Adrenal gland (tissue), 12 donors: Measurements from ENCODE around the gene SNAPC4. TPM values are rescaled to one million over a fixed set of nuclear protein-coding genes. Genes with fewer than 3 reads are reported as not detected.

Experiments
- DNase-seq, 7 donors: peaks; one replicate each; pipeline ENCODE4 v3.0.0-alpha.2; 2019 to 2020
- H3K27ac ChIP-seq, 5 donors: fragments of 200-600 bp; sonication (generic) in 4 of 5; 1 replicate in 3 of 5; 2 replicates in 2 of 5; pipeline versions ENCODE4 v1.5.1 to v1.8.0; 2016 to 2020; ENCODE audit warnings: mild to moderate bottlenecking in 1 of 5
- H3K27me3 ChIP-seq: fragments of 200-600 bp; 2 replicates; pipeline ENCODE4 v1.8.0; 2021
- H3K36me3 ChIP-seq, 2 donors: fragments of 200-600 bp; replicated peaks in 1 of 2; 1 replicate in 1 of 2; 2 replicates in 1 of 2; pipeline versions ENCODE4 v1.5.1 to v1.8.0; 2018 to 2022
- H3K4me1 ChIP-seq, 2 donors: fragments of 200-600 bp; replicated peaks in 1 of 2; 1 replicate in 1 of 2; 2 replicates in 1 of 2; pipeline versions ENCODE4 v1.5.1 to v1.8.0; 2018 to 2021
- H3K4me3 ChIP-seq, 4 donors: fragments of 200-600 bp; sonication (generic) in 3 of 4; one replicate each; pipeline ENCODE4 v1.5.1; 2016 to 2018
- H3K9me3 ChIP-seq, 3 donors: fragments of 200-600 bp; sonication (generic) in 1 of 3; replicated peaks in 1 of 3; 1 replicate in 2 of 3; 2 replicates in 1 of 3; pipeline versions ENCODE4 v1.5.1 to v1.8.0; 2016 to 2021
- POLR2A ChIP-seq, 2 donors: fragments of 450-650 bp; IDR thresholded peaks; one replicate each; pipeline ENCODE4 v1.6.1; 2017; ENCODE audit warnings: antibody characterized with exemption in 2 of 2, mild to moderate bottlenecking in 2 of 2, moderate library complexity in 1 of 2
- WGBS, 4 donors: extraction: QIAGEN DNeasy Blood & Tissue Kit in 2 of 4; methylation state at CpG; one replicate each; pipeline versions ENCODE4 v1.1.5 to v1.1.7; 2013 to 2017; 5-methylcytosine and 5-hydroxymethylcytosine counted together
- intact Hi-C, 2 donors: fragments of 100-400 bp; cut with DNase I; formaldehyde crosslinking; loops; one replicate each; pipeline versions ENCODE4 v1.14.1 to v1.15.0; 2022 to 2023
- polyA plus RNA-seq, 3 donors: library from polyadenylated mRNA; stranded (reverse); fragments of 200-250 nt in 2 of 3; fragments of 350-450 nt in 1 of 3; fragmentation: Illumina TruSeq in 1 of 3; extraction: RNeasy Lipid Tissue Mini Kit (QIAGEN cat#74804) in 1 of 3; gene quantifications; one replicate each; pipeline ENCODE4 v1.2.3, GENCODE V29; 2013 to 2014
- total RNA-seq, 9 donors: library from RNA; depleted of rRNA in 4 of 9; stranded (reverse); fragments of >200 nt in 4 of 9; fragments of 120-200 nt in 1 of 9; fragmentation: NEBNext Ultra II Directional in 1 of 9; extraction: Animal tissue kit (Norgen Biotek cat#: 25700) in 1 of 9; gene quantifications; one replicate each; pipeline versions ENCODE4 v1.1.0 to v1.2.4, GENCODE V29; 2013 to 2023
- TF ChIP-seq, protein P1 (sequence below), 6 experiments: fragments of 450-650 bp in 4 of 6; fragments of 200-600 bp in 2 of 6; sonication (generic) in 1 of 6; IDR thresholded peaks; 1 replicate in 5 of 6; 2 replicates in 1 of 6; pipeline versions ENCODE4 v1.5.1 to v1.8.0; 2016 to 2021; ENCODE audit warnings: antibody characterized with exemption in 6 of 6, mild to moderate bottlenecking in 2 of 6, moderate library complexity in 1 of 6
- donor health status: healthy with polysubstance abuse.
- donor health status: Bipolar disorder and iron deficiency.
- donor health status: DM: yes; HTN: yes; CAD: no.
- donor health status: DM: no; HTN: no; CAD: no.
- donor health status: DM: no; HTN: no; CAD: no.
- donor health status: DM: yes; HTN: yes; CAD: no.

The SNAPC4 gene
- total and polyA plus RNA-seq, 12 donors, result 2.4 to 20.1 (median 5.6) TPM

GRCh38 chr9:136362450-136362784 lies 37.6 kb downstream of the SNAPC4 start:
- WGBS, 4 donors, result 77 to 88% (median 85%) methylated on average over 2 to 6 of the region's 6 CpGs
- no peak for DNase-seq
- Histone ChIP-seq H3K9me3 (no peaks in the 10 kb centered on the region), H3K36me3 (no peaks in the 10 kb centered on the region), H3K27ac (peak overlapping the region in 2 of 5 donors; percentile 42 to 93), H3K27me3 (no peaks in the 10 kb centered on the region), H3K4me1 (peaks cover 0 to 14% of the 10 kb centered on the region in 2 donors), H3K4me3 (no peak overlapping the region)
- intact Hi-C loops, result no loop called here
- TF ChIP-seq, protein P1, sequence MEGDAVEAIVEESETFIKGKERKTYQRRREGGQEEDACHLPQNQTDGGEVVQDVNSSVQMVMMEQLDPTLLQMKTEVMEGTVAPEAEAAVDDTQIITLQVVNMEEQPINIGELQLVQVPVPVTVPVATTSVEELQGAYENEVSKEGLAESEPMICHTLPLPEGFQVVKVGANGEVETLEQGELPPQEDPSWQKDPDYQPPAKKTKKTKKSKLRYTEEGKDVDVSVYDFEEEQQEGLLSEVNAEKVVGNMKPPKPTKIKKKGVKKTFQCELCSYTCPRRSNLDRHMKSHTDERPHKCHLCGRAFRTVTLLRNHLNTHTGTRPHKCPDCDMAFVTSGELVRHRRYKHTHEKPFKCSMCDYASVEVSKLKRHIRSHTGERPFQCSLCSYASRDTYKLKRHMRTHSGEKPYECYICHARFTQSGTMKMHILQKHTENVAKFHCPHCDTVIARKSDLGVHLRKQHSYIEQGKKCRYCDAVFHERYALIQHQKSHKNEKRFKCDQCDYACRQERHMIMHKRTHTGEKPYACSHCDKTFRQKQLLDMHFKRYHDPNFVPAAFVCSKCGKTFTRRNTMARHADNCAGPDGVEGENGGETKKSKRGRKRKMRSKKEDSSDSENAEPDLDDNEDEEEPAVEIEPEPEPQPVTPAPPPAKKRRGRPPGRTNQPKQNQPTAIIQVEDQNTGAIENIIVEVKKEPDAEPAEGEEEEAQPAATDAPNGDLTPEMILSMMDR (IDR thresholded peaks at IDR 0.05), result no peak
- TF ChIP-seq POLR2A (IDR thresholded peaks at IDR 0.05), result no peak

DNA sequence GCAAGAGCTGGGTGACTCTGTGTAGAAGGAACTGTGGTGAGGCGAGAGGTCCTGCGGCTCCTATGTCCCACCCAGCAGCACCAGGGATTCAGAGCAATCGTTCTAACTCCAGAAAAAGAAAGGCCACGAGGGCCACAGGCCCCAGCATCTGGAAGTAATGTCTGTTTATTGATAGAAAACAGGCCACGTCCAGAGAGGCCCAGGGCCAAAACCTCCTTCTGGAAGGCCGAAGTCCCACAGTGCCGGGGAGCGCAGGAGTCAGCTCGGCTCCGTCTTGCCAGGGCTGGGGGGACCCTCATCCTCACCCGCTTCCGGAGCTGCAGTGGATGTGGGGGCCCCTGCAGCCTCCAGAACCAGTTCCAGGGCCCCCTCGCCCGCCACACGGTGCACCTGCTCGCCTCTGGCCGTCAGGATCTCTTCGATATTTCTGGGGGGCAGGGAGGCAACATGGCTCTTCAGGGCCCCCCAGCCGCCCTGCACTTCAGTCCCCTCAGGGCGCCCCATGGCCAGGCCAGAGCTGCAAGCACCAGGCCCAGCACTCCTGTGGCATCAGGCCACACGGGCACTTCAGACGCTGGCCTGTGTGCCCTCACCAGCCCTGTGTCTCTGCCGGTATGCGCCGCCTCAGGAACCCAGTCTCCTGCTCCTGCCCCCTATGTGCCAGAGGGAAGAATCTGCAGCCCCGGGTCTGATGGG lies 38.1 kb downstream of the SNAPC4 start:
- Histone ChIP-seq H3K9me3 (no peaks in the 10 kb centered on the region), H3K4me3 (no peak overlapping the region), H3K36me3 (no peaks in the 10 kb centered on the region), H3K4me1 (peaks cover 0 to 14% of the 10 kb centered on the region in 2 donors), H3K27ac (no peak overlapping the region), H3K27me3 (no peaks in the 10 kb centered on the region)
- TF ChIP-seq, protein P1 (IDR thresholded peaks at IDR 0.05), result no peak
- no peak for DNase-seq
- WGBS, 4 donors, result 81 to 88% (median 84%) methylated on average over 23 to 26 of the region's 26 CpGs; no CpG with 5 or more reads in 1 of the 4 donors
- intact Hi-C loops, result no loop called here

- peaks cover 0 to 14% of the 10 kb centered on the region in 2 donors for H3K4me1 ChIP-seq
- intact Hi-C loops, result no loop called here
- peak overlapping the region in 1 of 5 donors; percentile 24 for H3K27ac ChIP-seq
- no peak for DNase-seq
- H3K4me3 ChIP-seq, result no peak overlapping the region
- no peaks in the 10 kb centered on the region for H3K9me3 ChIP-seq
- H3K36me3 ChIP-seq, result no peaks in the 10 kb centered on the region
- H3K27me3 ChIP-seq, result no peaks in the 10 kb centered on the region
- TF ChIP-seq, protein P1 (IDR thresholded peaks at IDR 0.05), result no peak
- no peak for TF ChIP-seq POLR2A (IDR thresholded peaks at IDR 0.05)
- WGBS, 4 donors, result 78 to 84% (median 82%) methylated on average over 25 to 43 of the region's 43 CpGs
These were observed 38.8 kb downstream of the SNAPC4 start for GRCh38 chr9:136361047-136361753.

- Histone ChIP-seq H3K4me3 (no peak overlapping the region), H3K36me3 (no peaks in the 10 kb centered on the region), H3K27me3 (no peaks in the 10 kb centered on the region), H3K4me1 (peaks cover 0 to 19% of the 10 kb centered on the region in 2 donors), H3K9me3 (no peaks in the 10 kb centered on the region), H3K27ac (no peak overlapping the region)
- no peak for DNase-seq
- intact Hi-C loops, result no loop called here
- WGBS, 4 donors, result 75 to 77% (median 76%) methylated on average over 18 to 38 of the region's 38 CpGs
- no peak for TF ChIP-seq POLR2A (IDR thresholded peaks at IDR 0.05)
- TF ChIP-seq, protein P1 (IDR thresholded peaks at IDR 0.05), result no peak
These were observed 39.9 kb downstream of the SNAPC4 start for GRCh38 chr9:136359774-136360718.
